ENCODE measurements around the gene FKBP2. TPM values are rescaled to one million over a fixed set of nuclear protein-coding genes. Genes with fewer than 3 reads are reported as not detected.
"Not testable (repeated sequence)": the region's sequence is repeated elsewhere in the genome, so short reads cannot be mapped to it uniquely, and the experiment has no call there.

FKBP2 gene
- total RNA-seq, 1 donor from 2014 or later, result 41.5 TPM

DNA sequence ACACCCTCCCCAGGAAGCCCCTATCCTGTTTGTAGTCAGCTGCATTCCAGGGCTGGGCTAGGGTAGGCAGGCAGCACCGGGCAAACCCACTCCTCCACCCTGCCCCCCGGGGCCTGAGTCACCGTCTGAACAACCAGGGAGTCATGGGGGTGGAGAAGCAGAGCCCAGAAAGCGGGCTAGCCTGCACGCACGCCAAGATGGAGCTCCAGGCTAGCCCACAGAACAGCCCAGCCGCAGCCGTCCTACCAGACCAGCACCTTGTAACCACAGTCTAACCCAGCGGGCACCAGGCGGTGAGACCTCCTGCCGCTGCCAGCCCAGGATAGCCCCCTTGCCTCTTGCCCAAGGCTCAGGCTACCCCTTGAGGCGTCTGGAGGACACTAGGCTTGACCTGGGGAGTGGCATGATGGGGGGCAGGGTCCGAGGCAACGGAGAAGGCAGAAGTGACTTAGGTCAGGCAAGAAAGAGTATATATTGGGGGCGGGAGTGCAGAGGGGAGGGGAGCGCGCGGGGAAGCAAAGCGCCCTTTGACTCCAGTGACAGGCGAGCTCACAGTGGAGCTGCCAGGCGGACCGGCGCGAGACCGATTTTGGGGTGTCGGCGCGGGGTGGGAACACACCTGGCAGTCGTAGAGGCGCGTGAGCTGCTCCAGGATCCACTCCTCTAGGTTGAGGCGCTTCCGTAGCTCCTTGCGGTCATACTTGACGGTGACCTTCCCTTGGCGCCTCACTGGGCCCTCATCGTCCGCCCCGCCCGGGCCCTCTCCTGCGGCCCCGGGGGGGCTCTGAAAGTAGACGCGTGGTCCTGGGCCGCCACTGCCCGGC is 5.1 kb downstream of the FKBP2 start:
- Mint-ChIP-seq H3K27me3 (ENCODE audit: low read depth, unreplicated experiment) (no peaks in the 10 kb centered on the region), H3K4me1 (ENCODE audit: low read depth, unreplicated experiment) (peaks cover 20% of the 10 kb centered on the region), H3K9me3 (ENCODE audit: unreplicated experiment) (no peaks in the 10 kb centered on the region), H3K4me3 (ENCODE audit: unreplicated experiment) (peak overlapping the region; percentile 95), H3K36me3 (ENCODE audit: low read depth, unreplicated experiment) (peaks cover 9% of the 10 kb centered on the region), H3K27ac (ENCODE audit: unreplicated experiment) (peak overlapping the region; percentile 85)
- Histone ChIP-seq H2AFZ (ENCODE audit: low read depth, low read length) (no peak overlapping the region), H3K27me3 (ENCODE audit: insufficient read depth, low read length) (no peaks in the 10 kb centered on the region), H3K79me2 (ENCODE audit: insufficient read depth, low read length) (peaks cover 50% of the 10 kb centered on the region), H3K4me2 (ENCODE audit: low read length) (peak overlapping the region; percentile 99), H4K20me1 (ENCODE audit: insufficient read depth, low read length) (peaks cover 28% of the 10 kb centered on the region), H3K9me3 (ENCODE audit: insufficient read depth, low read depth, low read length) (no peaks in the 10 kb centered on the region), H3K36me3 (ENCODE audit: insufficient read depth, low read length) (peaks cover 3% of the 10 kb centered on the region), H3K9ac (ENCODE audit: low read length) (peak overlapping the region; percentile 95), H3K4me1 (ENCODE audit: insufficient read depth, low read length) (peaks cover 37% of the 10 kb centered on the region), H3K4me3 (ENCODE audit: insufficient read depth, low read depth, low read length) (peak overlapping the region; percentile 96), H3K27ac (ENCODE audit: low read depth, low read length) (peak overlapping the region; percentile 91)
- FAIRE-seq (no peak), DNase-seq (ENCODE audit: low read depth) (peak; percentile 91)
- TF ChIP-seq, protein P1, sequence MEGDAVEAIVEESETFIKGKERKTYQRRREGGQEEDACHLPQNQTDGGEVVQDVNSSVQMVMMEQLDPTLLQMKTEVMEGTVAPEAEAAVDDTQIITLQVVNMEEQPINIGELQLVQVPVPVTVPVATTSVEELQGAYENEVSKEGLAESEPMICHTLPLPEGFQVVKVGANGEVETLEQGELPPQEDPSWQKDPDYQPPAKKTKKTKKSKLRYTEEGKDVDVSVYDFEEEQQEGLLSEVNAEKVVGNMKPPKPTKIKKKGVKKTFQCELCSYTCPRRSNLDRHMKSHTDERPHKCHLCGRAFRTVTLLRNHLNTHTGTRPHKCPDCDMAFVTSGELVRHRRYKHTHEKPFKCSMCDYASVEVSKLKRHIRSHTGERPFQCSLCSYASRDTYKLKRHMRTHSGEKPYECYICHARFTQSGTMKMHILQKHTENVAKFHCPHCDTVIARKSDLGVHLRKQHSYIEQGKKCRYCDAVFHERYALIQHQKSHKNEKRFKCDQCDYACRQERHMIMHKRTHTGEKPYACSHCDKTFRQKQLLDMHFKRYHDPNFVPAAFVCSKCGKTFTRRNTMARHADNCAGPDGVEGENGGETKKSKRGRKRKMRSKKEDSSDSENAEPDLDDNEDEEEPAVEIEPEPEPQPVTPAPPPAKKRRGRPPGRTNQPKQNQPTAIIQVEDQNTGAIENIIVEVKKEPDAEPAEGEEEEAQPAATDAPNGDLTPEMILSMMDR (IDR thresholded peaks at IDR 0.05; ENCODE audit: insufficient read depth, low read depth, low read length), result no peak

DNA sequence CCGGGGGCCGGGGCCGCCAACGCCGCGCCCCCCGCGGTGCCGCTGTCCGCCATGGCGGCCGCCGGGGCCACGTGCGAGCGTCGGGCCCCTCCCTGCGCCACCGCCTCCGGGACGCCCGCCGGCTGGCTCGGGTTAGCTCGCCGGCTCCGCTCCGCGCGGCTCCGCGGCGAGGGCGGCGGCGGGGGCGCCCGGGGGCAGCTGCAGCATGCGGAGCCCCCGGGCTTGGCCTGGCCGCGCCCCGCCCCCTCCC is 5.7 kb downstream of the FKBP2 start:
- not testable (repeated sequence) for H3K9me3 Mint-ChIP-seq (ENCODE audit: unreplicated experiment); FAIRE-seq

DNA sequence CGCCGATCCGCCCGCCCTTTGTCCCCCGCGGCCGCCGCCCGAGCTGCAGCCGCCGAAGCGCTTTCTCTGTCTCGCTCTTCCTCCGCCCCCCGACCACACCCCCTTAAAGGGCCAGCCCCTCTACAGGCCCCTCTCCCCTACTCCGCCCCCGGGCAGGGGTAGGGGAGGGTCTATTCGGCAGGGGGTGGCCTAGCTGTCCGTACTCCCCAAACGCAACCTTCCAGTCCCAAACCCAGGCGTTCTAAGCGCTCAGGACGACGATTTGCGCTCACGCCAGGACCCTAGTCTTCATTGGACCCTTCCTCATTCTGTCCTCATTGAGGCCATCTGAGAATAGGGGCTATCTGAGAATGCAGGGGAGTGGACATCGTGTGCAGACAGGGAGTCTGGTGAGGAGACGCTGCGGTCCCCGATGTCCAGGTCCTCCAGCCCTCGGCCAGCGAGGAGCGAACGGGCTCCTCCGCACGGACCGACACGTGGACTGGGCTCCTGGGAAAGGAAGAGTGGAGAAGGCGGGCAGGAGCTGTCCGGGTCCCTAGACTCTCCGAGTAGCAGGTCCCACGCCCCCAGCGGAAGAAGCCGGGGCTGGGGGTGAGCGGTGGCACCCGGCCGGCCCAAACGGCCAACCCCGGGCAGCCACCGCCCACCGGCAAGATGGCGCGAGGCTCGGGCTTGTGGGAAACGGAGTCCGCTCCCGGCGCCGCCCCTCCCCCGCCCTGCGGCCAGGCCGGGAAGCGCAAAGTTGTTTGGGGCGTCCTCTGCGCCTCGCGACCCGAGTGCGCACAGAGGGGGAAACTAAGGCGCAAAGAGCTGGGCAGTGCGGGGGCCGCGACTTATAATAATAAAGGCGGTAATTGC is 6.2 kb downstream of the FKBP2 start, which contains the start of gene PPP1R14B:
Gene PPP1R14B, minus strand, starts transcription at position 73 of the 858 bp plus-strand sequence. CDS start 270 bp downstream, outside the sequence.
- H3K4me2 ChIP-seq (ENCODE audit: low read length), result peak within 1 kb of the TSS; percentile 99
- TF ChIP-seq EZH2 (IDR thresholded peaks at IDR 0.05; ENCODE audit: insufficient read depth, low read length), result no peak
- TF ChIP-seq, protein P1 (IDR thresholded peaks at IDR 0.05; ENCODE audit: insufficient read depth, low read depth, low read length), result no peak
- peaks cover 37% of the 10 kb centered on the region for H3K4me1 ChIP-seq (ENCODE audit: insufficient read depth, low read length)
- peaks cover 49% of the 10 kb centered on the region for H3K79me2 ChIP-seq (ENCODE audit: insufficient read depth, low read length)
- H3K9me3 ChIP-seq (ENCODE audit: insufficient read depth, low read depth, low read length), result no peaks in the 10 kb centered on the region
- FAIRE-seq (no peak), DNase-seq (ENCODE audit: low read depth) (peak; percentile 68)
- H3K27me3 ChIP-seq (ENCODE audit: insufficient read depth, low read length), result no peaks in the 10 kb centered on the region
- Mint-ChIP-seq H3K4me1 (ENCODE audit: low read depth, unreplicated experiment) (peaks cover 20% of the 10 kb centered on the region), H3K4me3 (ENCODE audit: unreplicated experiment) (peak within 1 kb of the TSS; percentile 95), H3K9me3 (ENCODE audit: unreplicated experiment) (no peaks in the 10 kb centered on the region), H3K27me3 (ENCODE audit: low read depth, unreplicated experiment) (no peaks in the 10 kb centered on the region), H3K27ac (ENCODE audit: unreplicated experiment) (peak within 1 kb of the TSS; percentile 85), H3K36me3 (ENCODE audit: low read depth, unreplicated experiment) (peaks cover 9% of the 10 kb centered on the region)
- peaks cover 28% of the 10 kb centered on the region for H4K20me1 ChIP-seq (ENCODE audit: insufficient read depth, low read length)
- peak within 1 kb of the TSS; percentile 95 for H3K9ac ChIP-seq (ENCODE audit: low read length)
- H3K4me3 ChIP-seq (ENCODE audit: insufficient read depth, low read depth, low read length), result peak within 1 kb of the TSS; percentile 96
- H3K27ac ChIP-seq (ENCODE audit: low read depth, low read length), result peak within 1 kb of the TSS; percentile 91
- peak within 1 kb of the TSS; percentile 61 for H2AFZ ChIP-seq (ENCODE audit: low read depth, low read length)
- H3K36me3 ChIP-seq (ENCODE audit: insufficient read depth, low read length), result peaks cover 3% of the 10 kb centered on the region

More for the DNA sequence above, 5.7 kb downstream of the FKBP2 start:
- H3K4me2 ChIP-seq (ENCODE audit: low read length), result peak overlapping the region; percentile 99
- H3K9ac ChIP-seq (ENCODE audit: low read length), result peak overlapping the region; percentile 95
- not testable (repeated sequence) for H3K27me3 ChIP-seq (ENCODE audit: insufficient read depth, low read length); H3K9me3 ChIP-seq (ENCODE audit: insufficient read depth, low read depth, low read length); H2AFZ ChIP-seq (ENCODE audit: low read depth, low read length); H3K4me3 Mint-ChIP-seq (ENCODE audit: unreplicated experiment); H3K27me3 Mint-ChIP-seq (ENCODE audit: low read depth, unreplicated experiment); H3K36me3 Mint-ChIP-seq (ENCODE audit: low read depth, unreplicated experiment); H3K27ac Mint-ChIP-seq (ENCODE audit: unreplicated experiment); H3K27ac ChIP-seq (ENCODE audit: low read depth, low read length); H3K36me3 ChIP-seq (ENCODE audit: insufficient read depth, low read length); DNase-seq (ENCODE audit: low read depth)
- H4K20me1 ChIP-seq (ENCODE audit: insufficient read depth, low read length), result peaks cover 28% of the 10 kb centered on the region
- H3K4me1 ChIP-seq (ENCODE audit: insufficient read depth, low read length), result peaks cover 37% of the 10 kb centered on the region
- peaks cover 49% of the 10 kb centered on the region for H3K79me2 ChIP-seq (ENCODE audit: insufficient read depth, low read length)
- peaks cover 20% of the 10 kb centered on the region for H3K4me1 Mint-ChIP-seq (ENCODE audit: low read depth, unreplicated experiment)
- H3K4me3 ChIP-seq (ENCODE audit: insufficient read depth, low read depth, low read length), result peak overlapping the region; percentile 96
